GM18505 (cell line): ENCODE results near the gene SULF2.
"Not testable (repeated sequence)": the region's sequence is repeated elsewhere in the genome, so short reads cannot be mapped to it uniquely, and the experiment has no call there.

Source experiments
- ATAC-seq: cut with Tn5 transposase; IDR thresholded peaks from one replicate; pipeline ENCODE4 v1.9.1; 2021; ENCODE audit not compliant: unreplicated experiment
- POLR2A ChIP-seq: IDR thresholded peaks from 4 replicates; pipeline ENCODE4 v1.6.1; 2011; ENCODE audit warnings: borderline replicate concordance; ENCODE audit not compliant: insufficient read depth, insufficient read length; ENCODE audit errors: extremely low read depth

SULF2 gene

GRCh38 chr20:47815416-47815806 lies 30.1 kb upstream of the SULF2 start:
- TF ChIP-seq POLR2A: no peak
- ATAC-seq: no peak

- ATAC-seq: no peak
Observed at GRCh38 chr20:47814632-47815415, 29.5 kb upstream of the SULF2 start.

DNA sequence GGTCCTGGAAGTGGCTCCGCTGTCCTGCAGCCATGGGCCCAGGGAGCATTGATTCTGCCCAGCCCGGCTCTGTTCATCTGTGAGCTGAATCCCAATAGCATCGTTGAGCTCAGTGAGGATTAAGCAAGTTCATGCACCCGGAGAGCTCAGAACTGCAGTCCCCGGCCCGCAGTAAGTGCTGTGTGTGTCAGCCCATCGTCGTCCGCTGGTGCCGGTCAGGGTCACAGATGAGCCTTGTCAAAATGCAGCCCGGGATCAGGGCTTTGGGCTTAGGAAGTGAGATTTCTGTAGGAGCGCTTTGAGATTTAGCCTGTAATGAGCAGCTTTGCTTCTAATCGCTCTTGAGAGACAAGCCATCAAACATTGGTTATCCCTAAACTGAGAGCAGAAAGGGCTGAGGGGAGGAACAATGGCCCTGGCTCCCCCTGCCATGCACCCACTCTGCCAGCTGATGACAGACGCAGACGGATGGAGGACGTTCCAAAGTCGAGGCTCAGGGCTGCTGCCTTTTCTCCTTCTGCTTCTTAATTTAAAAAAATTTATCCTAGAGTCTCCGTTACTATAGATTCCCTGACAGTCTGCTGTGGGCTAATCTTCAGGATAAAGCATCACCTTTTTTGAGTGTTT lies 25.6 kb upstream of the SULF2 start:
- ATAC-seq: no peak

More at GRCh38 chr20:47814632-47815415, 29.5 kb upstream of the SULF2 start:
- TF ChIP-seq POLR2A: no peak

DNA sequence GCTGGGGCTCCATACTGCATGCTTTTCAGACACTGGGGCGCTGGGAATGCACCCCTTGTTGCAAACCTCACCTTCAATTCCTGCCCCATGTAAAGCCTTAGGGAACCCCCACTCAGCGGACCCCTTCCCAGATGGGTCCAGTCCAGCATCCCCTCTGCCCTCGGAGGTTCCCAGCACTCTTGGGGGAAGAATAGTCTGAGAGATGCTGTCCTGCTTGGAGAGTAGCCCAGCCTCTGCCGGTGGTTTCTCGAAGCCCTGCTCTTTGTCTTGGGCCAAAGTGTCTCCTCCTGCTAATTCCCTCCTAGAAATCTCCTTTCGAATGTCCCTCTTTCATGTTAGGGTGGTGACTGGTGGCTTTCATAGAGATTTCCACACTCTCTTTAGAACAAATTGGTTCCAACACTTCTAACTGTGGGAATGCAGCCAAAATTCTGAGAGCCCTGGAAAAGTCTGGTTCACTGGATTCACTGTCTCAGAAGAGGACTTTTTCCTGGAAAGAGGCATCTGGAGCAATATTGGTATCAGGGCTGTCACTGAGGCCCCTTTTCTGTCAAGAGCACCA lies 24.9 kb upstream of the SULF2 start:
- TF ChIP-seq POLR2A: no peak
- ATAC-seq: no peak

More for the DNA sequence above, 25.6 kb upstream of the SULF2 start:
- no peak for TF ChIP-seq POLR2A

GRCh38 chr20:47809161-47809960 lies 24.1 kb upstream of the SULF2 start:
- no peak for ATAC-seq
- TF ChIP-seq POLR2A: no peak

- no peak for ATAC-seq
- no peak for TF ChIP-seq POLR2A
Observed at GRCh38 chr20:47805951-47806350, 20.7 kb upstream of the SULF2 start.

DNA sequence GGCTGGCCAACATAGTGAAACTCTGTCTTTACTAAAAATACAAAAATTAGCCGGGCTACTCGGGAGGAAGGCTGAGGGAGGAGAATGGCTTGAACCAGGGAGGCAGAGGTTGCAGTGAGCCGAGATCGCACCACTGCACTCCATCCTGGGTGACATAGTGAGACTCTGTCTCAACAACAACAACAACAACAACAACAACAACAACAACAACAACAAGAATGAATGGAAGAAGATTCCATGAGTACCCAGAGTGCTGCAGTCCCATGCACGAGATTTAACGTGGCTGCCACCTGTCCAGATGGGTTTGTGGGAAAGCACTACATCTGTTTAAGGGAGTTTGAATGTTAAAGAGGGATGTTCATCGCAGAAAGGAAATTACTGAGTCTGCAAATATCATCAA lies 19.7 kb upstream of the SULF2 start:
- ATAC-seq: not testable (repeated sequence)

- ATAC-seq: not testable (repeated sequence)
Observed at GRCh38 chr20:47804224-47804825, 19.0 kb upstream of the SULF2 start.

- ATAC-seq: no peak
- TF ChIP-seq POLR2A: no peak
Observed at GRCh38 chr20:47802975-47803374, 17.7 kb upstream of the SULF2 start.

DNA sequence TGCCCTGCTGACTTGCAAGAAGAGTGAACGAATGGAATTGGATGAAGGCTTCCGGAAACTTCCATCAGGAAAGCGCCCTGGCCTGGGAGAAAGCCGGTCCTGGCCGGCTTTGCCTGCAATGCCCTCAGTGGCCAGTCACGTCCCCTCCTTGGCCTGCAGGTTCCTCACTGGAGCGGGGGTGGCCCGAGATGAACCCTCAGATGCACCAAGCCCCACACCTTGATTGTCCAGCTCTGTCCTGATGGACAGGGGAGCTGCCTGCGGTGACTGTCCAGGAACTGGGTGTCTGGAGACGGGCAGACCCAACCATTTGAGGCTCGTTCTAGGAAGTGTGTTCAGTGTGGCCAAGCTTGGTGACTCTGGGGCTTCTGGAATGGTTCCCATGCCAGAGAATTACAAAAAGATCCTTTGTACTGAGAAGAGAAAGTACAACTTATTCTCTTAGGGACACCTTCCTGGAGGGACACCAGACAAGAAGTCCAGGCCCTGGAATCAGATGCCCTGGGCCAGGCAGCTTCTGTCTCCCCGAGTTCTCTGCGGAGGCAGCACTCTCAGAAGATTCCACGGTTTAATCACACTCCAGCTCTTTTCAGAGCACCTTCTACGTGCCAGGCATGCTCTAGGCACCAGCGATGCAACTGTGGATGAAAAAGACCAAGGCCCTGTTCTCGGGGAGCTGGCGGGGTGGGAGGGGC lies 17.1 kb upstream of the SULF2 start:
- ATAC-seq: no peak
- no peak for TF ChIP-seq POLR2A

DNA sequence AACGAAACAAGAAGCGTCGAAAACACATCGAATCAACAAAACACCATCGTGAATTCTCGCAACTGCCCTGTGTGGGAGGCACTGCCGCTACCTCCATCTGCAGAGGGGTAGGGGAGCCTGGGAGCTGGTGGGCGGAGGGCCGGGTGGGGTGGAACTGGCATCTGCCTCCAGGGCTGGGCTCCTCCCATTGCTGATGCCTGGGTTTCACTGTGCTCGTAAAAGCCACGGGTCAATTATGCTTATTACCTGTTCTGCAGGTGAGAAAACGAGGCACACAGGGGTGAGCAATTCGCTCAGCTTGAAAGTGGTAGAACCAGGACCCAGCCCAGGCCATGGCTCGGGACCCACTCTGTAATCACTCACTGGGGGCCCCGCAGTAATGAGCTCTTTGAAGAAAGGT lies 16.5 kb upstream of the SULF2 start:
- no peak for TF ChIP-seq POLR2A
- ATAC-seq: no peak

DNA sequence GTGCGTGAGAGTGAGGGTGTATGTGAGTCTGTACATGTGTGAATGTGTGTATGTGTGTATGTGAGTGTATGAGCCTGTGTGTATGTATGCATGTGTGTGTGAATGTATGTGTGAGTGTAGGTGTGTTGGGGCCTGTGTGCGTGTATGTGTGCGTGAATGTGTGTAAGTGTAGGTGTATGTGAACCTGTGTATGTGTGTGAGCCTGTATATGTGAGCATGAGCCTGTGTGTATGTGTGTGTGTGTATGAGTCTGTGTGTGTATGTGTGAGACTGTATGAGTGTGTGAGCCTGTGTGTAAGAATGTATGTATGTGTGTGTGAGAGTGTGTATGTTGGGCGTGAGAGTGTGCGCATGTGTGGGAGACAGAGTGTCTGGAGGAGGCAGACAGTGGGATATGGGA lies 15.8 kb upstream of the SULF2 start:
- no peak for TF ChIP-seq POLR2A
- no peak for ATAC-seq

DNA sequence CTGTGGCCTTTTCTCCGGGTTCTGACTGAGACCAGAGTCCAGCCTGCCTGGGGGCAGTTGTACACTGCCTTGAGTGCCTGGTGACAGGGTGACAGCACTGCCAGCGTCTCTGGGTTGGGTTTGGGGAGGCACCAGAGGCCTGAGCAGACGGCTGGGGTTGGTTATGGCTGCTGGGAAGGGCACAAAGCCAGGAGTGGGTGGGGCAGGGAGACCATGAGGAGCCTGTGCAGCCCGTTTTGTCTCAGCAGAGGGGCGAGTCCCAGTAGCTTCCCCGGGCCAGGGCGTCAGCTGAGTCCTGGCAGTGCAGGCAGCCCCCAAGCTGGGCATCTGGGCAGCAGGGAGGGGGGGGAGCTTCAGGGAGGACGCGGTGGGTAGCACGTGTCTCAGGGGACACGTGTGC lies 15.3 kb upstream of the SULF2 start:
- no peak for ATAC-seq
- TF ChIP-seq POLR2A: no peak

DNA sequence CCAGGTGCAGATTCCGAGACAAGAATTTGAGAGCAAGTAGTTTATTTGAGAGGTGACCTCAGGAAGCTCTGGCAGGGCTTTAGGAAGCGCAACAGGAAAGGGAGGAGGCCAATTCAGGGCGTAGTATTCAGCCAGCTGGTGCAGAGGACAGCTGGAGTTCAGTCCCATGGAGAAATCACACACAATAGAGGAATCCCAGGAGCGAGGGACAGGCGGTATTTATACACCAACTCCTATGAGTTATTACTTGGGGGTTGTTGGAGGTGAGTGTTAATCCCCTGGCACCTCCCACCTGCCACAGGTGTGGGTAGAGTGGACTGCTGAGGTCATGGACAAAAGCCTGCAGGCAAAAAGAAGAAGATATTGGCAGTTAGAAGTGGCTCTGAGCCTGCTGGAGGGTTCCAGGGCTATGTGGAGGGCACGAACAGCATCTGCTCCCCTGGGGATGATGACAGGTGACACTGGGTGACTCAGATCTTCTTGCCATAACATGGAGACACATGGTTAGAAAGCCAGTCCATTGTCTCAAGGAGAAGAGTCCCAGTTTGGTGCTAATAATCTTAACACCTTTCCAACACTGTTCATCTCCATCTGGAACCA lies 13.9 kb upstream of the SULF2 start:
- no peak for ATAC-seq
- no peak for TF ChIP-seq POLR2A
